Activated effector memory CD4-positive, alpha-beta T cell treated with Interleukin-2 at 50 U/mL for 16 hours (primary cell): ENCODE measurements around the gene REM2.
"Not testable (repeated sequence)": the region's sequence is repeated elsewhere in the genome, so short reads cannot be mapped to it uniquely, and the experiment has no call there.

ENCODE experiments used
- DNase-seq: peaks from one replicate; pipeline ENCODE4 v3.0.0-alpha.2; 2020

REM2 gene

GRCh38 chr14:22898302-22899090 is 15.5 kb downstream of the REM2 start:
- no peak for DNase-seq

- DNase-seq = no peak
These were observed 17.2 kb downstream of the REM2 start for GRCh38 chr14:22900081-22900799.

DNA sequence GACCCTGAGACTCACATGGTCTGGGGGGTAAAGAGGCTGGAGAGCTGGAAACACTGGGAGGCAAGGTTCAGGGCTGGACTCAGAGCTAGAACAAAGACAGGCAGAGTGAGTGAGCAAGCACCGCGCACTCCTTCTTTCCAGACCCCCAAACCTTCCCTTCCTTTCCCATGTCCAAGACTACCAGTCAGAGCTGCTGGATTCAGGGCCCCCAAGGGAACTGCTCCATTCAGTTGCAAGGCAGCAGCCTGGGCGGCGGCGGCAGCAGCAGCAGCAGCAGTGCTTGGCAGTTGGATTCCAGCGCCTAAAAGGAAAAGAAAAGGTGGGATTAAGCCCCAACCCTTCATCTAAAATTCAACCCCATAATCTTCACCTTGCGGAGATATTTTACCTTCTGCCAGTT is 18.8 kb downstream of the REM2 start:
- no peak for DNase-seq

- DNase-seq = no peak
These were observed 20.7 kb downstream of the REM2 start for GRCh38 chr14:22903742-22904087.

GRCh38 chr14:22905627-22906026 is 22.6 kb downstream of the REM2 start:
- DNase-seq = no peak

DNA sequence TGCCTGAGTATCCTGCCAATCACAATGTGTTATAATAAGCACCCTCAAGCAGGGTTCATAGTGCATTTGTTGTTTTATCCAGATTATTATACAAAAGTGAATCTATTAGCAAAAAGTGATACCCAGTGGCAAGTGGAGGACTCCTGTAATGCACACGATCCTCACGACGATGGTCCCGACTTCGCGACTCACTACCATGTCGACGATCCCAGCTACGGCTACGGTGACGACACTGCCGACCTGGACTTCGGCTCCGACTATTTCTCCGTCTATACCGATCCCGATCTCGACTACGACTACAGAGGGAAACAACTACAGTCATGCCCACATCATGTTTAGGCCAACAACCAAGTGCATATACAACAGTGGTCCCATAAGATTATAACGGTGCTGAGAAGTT is 23.1 kb downstream of the REM2 start:
- DNase-seq = no peak

DNA sequence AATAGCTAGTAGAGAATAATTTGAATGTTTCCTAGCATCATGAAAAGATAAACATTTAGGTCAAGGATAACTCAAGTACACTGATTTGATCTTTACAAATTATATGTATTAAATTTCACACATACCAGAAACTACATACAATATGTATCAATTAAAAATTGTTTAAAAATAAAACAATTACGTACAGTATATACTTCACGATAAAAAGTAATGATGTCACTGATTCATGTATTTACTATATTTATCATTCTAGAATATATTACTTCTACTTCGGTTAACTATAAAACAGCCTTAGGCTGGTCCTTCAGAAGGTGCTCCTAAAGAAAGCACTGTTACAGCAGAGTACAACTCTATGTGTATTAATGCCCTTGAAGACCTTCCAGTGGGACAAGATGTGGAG is 24.4 kb downstream of the REM2 start:
- no peak for DNase-seq

GRCh38 chr14:22908601-22909000 is 25.6 kb downstream of the REM2 start:
- no peak for DNase-seq

- DNase-seq = no peak
These were observed 27.9 kb downstream of the REM2 start for GRCh38 chr14:22910916-22911315.

DNA sequence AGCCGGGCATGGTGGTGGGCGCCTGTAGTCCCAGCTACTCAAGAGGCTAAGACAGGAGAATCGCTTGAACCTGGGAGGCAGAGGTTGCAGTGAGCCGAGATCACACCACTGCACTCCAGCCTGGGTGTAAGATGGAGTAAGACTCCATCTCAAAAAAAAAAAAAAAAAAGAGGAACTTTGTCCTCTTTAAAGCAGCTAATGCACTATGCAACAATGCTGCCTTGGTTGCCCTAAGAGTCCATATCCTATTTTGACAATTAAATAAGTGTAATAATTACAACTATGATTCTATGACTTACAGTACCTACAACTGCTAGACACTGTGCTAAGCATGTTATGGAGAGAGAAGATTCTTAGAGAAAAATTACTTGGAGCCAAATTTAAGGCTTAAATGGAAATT is 31.8 kb downstream of the REM2 start:
- not testable (repeated sequence) for DNase-seq

DNA sequence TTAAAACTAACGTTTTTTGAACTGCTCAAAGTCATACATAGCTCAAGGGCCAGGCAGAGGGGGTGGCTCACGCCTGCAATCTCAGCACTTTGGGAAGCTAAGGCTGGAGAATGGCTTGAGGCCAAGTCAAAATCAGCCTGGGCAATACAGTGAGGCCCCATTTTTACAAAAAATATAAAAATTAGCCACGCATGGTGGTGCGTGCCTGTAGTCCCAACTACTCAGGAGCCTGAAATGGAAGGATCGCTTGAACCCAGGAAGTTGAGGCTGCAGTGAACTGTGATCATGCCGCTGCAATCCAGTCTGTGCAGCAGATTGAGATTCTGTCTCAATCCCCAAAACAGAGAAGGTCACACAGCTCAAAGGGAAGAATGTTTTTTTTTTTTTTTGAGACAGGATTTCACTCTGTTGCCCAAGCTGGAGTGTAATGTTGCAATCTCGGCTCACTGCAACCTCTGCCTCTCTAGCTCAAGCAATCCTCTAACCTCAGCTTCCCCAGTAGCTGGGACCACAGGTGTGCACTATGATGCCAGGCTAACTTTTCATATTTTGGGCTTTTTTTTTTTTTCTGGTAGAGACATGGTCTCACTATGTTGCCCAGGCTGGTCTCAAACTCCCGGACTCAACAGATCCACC is 33.0 kb downstream of the REM2 start:
- no peak for DNase-seq

- peak; percentile 98 for DNase-seq
These were observed 36.0 kb downstream of the REM2 start, which contains the start of gene RBM23 for GRCh38 chr14:22918804-22919600. TSS of gene RBM23 (minus strand) at chr14:22919149.

DNA sequence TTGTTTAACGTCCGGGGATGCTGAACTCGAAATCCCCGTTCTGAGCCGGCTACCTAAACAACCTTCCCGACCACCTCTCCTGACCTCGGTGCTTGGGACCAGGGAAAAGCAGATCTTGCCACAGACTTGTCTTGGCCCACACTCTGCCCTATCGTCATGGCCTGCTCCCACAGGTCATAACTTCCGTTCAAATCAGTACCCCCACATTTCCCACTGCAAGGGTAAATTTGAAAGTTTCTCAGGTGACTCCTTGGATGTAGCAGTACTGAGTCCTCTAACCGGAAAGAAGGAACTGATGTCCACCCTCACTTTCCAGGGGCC is 36.5 kb downstream of the REM2 start:
- no peak for DNase-seq

DNA sequence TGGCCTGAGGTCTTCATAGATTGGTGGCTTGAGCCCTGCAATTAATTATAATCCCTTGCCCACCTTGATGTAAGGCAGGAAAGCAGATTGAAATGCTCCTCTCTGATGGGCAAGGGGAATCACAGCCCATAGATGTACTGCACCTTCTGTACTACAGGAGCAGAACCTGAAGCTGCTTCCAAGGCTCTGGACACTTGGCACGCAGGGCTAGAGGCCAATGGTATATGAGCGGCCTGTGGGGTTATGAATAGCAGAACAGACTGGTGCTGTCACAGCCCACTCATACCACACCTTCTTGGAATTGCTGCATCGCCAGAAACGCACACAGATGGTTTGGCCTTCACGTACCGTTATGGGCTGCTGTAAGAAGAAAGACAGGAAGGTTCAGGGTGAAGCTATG is 37.7 kb downstream of the REM2 start:
- no peak for DNase-seq

DNA sequence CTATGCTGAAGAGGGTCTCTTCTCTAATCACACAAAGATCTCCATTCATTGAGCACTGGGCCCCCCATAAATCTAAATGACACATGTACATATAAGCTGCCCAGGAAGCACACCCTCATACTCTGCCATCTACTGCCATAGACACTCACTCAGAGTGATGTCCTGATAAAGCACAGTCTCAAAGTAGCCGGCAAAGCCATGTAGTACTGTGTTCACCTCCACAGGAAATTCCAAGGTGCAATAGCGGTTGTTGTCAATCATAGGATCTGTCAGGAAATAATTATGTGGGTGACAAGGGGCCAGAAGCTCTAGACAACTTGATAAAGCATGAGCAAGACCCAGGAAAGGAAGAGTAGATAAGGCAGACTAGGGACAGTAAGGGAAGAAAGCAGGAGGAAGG is 39.3 kb downstream of the REM2 start:
- no peak for DNase-seq

DNA sequence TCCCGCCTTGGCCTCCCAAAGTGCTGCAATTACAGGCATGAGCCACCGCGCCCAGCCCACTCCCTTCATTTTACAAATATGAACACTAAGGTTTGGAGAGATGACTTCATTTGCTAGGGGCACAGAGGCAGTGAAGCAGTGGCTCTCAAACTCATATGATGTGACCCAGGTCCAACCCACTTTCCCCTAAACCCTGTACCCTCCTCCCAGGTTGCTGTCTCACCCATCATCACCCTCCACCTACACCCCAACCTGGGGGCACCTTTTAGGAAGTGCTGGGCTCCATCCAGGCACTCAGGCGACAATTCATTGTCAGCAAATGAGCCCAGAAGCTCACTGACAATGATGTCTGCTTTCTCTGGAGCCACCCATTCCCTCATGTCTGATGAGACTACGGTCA is 40.7 kb downstream of the REM2 start:
- no peak for DNase-seq

DNA sequence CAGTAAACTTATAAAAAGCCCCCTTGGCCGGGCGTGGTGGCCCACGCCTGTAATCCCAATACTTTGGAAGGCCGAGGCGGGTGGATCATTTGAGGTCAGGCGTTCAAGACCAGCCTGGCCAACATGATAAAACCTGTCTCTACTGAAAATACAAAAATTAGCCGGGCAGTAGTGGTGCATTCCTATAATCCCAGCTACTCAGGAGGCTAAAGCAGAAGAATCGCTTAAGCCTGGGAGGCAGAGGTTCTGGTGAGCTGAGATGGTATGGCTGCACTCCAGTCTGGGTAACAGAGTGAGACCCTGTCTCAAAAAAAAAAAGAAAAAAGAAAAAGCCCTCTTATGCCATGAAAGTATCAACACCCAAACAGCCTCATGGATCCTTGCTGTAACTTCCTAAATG is 42.5 kb downstream of the REM2 start:
- no peak for DNase-seq

GRCh38 chr14:22926316-22926715 is 43.3 kb downstream of the REM2 start:
- DNase-seq = no peak

DNA sequence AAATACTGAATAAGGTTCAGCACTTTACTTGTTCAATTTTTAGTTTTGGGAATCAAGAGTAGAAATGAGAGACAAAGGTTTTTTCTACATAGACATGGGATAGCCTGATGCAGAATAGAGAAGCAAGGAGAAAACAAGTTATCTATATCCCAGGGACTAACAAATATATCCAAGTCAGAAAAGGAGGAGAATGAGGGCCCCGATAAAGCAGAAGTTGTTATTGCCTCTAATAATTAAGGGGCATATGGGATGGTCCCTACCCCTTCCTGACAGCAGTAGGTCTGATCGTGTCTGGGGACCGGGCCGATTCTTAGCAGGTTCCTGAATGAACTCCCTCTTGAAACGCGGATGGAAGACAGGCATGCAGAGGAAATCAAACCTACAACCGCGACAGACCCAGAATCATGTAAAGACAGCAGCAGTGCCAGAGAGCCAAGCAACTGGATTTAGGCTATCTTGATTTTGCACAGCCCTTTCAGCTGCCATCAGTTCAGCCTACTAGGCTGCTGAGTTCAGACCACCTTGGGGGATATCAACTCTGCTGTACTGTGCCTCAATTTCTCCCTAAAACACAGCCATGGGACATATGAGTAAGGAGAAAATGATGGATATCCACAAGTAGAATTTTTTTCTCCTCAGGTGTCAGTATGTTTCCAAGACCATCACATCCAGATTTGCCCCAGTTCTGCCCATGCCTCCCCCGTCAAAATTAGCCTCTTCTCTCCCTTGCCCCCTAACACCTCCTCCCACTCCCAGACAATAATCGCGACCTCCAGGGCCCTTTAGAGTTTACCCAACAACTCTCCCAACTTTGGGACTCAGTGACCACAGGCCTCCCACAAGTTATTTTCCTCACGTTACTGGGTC is 45.4 kb downstream of the REM2 start:
- DNase-seq = no peak

GRCh38 chr14:22929104-22929960 is 46.3 kb downstream of the REM2 start, which contains the start of gene PRMT5:
TSS of gene PRMT5 (minus strand) at chr14:22929376. CDS start at chr14:22929361, 15 bp downstream.
- peak; percentile 92 for DNase-seq

DNA sequence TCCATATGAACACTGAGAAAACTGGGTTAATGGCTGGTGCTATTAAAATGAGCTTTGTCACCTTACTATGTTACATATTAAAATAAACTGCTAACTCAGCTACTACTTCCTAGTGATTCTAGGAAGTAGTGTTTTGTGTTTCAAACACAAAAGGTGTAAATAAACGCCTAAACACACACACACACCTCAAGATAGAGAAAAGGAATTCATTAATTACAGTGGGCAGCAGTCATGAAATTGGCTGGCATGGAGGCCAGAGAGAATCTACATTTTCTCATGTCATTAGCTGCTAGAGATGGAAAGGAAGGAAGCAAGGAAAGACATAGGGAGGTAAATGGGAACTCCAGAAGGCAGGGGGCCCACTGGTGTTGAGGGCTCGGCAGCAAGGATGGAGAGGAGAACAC is 46.9 kb downstream of the REM2 start:
- DNase-seq = no peak
